ENCODE results near the gene RSPH9.
A peak's percentile ranks its signal among the peaks of the same experiment; 100 is the strongest.

RSPH9 gene

DNA sequence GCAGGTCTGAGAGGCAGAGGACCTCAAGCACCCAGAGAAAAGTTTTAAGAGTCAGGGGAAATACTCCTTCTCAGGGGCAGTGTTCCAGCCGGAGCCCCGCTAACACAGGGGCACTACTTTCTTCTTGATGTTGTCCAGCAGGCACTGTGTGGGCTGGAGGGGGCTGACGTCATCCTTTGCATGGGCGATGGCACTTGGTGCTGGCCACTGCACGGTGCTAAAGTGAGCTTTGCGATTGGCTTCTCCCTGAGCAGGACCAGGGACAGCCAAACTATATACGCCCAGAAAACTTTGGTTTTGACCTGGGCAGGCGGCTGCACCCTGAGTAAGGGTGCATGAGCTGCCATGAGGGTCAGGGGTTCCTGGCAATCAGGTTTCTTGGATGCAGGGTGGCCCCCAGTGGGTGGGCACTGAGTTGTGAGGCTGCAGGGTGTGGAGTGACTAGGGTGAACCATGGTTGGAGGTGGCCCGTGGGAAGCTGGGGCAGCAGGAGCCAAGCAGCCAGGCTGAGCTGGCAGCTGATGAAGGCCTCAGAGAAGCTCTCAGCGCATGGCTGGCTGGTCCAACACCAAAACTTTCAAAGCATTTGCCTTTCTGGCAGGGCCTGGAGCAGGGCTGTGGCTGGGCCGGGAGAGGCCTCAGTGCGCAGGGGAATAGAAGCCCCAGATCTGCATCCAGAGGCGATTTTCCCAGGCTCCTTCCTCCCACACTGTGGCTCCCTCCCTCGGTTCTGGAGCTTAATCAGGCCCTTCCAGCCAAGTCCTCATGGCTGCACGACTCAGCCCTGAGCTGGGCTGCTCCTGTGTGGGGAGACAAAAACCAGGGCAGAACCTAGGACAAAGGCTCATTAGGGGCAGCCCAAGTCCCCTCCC is 24.4 kb downstream of the RSPH9 start:
- ATAC-seq = no peak

DNA sequence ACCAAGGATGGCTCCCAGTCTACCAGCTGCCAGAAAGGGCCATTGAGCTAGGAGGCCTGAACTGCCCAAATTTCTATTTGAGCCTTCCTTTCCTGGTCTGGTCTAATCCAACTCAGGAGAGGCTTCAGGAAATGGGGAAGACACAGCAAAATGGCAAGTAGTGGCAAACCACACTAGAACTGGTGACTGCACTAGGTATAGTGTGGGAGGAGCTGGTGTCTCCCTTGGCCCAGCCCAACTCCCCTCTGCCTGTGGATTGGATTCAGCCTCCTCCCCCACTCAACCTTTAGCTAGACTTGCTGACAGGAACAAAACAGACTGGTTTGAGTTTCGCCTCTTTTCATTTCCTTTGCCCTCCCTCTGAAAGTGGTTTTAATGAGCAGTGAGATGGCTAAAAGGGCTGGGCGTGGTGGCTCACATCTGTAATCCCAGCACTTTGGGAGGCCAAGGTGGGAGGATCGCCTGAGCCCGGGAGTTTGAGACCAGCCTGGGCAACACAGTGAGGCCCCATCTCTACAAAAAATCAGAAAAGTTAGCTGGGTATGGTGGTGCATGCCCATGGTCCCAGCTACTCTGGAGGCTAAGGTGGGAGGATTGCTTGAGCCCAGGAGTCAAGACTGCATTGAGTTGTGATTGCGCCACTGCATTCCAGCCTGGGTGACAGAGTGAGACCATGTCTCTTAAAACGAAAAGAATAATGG is 25.2 kb downstream of the RSPH9 start:
- ATAC-seq = no peak

DNA sequence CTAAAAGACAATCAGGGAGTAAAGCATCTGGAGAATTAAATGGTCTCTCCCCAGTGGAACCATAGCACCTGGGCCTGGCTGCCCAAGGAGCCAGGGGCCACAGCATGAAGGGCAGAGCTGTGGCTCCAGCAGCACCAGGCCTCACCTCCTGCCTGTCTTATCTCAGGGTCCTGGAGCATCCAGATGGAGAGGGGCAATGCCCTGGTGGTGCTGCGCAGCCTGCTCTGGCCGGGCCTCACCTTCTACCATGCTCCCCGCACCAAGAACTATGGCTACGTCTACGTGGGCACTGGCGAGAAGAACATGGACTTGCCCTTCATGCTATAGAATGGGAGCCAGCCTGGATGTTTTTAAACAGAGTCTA is 25.8 kb downstream of the RSPH9 start:
- no peak for ATAC-seq

DNA sequence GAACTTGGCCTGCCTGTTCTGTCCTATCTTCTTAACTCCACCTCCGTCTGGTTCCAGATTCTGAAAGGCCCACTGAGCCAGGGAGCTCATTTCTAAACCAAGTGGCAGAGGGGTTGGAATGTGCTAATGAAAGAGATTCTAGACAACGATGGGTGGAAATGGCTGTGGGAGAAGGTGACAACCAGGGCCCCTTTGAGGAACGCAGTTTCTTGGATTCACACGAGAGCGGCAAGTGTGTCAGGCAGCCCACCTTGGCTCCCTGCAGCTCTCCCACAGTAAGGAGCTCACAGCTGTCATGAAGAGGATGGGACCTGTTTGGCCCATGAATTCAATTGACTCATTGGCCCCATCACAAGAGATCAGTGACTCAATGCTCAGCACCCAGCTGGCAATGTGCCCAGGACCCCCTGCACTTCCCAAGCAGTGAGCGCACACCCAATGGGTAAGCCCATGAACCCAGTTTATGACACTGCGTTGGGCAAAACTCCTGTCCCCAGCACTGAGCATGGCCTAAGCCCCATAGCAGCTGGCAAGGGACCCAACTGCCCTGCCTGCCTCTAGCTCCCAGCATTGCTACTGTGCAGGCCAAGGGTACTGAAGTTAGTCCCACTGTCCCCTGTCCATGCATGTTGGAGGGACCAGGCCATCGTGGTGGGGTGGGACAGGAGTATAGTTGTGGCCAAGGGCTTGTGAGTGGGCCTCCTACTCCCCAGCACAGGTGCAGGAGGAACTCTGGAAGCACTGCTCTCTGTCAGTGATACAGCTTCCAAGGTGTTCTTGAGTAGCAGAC is 26.4 kb downstream of the RSPH9 start:
- ATAC-seq = no peak

DNA sequence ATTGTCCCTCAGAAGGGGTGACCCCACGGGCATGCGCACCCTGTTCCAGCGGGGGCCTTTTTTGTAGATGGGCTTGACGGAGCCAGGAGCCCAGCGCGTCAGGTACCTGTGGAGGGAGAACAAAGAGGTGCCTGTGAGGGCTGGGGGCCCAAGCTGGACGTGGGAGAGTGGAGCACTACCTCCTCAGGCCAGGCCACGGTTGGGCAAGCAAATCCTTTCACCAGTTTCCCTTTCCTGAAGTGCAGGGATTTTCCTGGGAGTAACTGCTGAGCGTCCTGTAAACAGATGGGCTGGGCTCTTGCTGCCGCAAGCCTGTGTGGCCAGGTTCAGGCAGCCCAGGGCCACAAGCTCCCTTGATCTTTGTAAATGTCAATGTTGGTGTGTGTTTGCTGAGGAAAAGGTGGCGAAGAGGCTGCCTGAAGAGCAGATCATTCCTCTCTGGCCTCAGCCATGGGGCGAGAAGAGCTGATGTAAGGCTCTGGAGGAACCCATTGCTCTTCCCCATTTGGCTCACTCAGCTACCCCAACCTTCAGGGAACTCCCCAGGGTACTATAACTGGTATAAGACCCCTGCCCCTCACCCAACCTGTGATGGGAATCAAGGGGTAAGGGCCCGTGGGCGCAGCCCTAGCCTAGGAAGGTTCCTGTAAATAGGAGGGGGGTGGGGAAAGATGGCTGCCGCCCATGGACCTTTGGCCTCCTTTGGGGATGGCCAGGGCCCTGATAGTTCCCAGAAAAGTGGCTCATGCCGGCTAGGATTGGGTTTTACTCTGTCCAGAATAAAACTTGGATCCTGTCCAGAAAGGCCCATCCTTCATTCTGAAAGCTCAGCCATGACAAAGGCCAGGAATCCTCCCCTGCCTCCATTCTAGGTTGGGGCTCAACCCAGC is 27.2 kb downstream of the RSPH9 start:
- no peak for ATAC-seq

DNA sequence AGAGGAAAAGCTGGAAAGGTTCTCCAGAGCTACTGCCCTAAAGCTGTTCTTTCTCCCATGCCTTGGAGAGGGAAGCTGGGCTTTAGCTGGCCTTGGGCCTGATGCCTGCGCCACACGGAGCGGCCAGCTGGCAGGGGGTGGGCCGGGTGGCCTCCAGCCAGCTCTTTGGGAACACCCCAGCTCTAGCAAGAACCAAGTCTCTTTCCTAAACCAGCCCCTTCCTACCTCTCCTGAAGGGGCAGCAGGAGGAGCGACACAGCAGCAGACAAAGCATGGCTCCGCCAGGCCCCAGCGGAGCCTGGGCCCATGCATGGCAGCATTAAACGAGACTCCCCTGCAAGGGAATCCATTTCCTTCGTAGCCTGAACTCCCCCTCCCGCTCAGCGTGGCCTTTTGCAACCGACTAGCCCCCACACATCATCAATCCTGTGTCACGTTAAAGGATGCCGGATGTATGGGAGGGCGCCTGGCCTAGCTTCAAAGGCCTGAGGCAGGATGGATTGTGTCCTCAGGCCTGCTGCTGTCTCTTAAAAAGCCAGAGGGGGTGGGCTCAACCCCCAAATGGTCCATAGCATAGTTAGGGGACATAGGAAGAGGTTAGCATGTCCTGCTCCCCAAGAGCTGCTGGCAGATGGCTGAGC is 28.7 kb downstream of the RSPH9 start:
- ATAC-seq = no peak

DNA sequence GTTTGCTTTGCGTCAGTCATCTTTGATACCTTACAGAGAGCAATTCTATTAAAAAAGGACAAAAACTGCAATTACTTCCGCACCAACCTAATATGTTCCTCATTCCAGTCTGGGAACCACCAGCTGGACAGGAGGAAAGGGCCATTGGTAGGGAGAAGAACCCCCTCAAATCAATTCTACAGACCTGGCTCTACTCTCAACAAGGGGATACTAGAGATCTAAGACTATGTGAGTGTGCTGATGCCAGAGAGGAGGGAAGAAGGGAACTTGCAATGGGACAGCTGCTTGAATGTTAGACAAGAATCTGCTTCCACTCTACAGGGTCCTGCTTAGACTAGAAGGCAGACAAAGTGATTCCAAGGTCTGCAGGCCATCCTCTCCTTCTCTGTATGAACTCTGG is 29.5 kb downstream of the RSPH9 start:
- ATAC-seq = no peak

DNA sequence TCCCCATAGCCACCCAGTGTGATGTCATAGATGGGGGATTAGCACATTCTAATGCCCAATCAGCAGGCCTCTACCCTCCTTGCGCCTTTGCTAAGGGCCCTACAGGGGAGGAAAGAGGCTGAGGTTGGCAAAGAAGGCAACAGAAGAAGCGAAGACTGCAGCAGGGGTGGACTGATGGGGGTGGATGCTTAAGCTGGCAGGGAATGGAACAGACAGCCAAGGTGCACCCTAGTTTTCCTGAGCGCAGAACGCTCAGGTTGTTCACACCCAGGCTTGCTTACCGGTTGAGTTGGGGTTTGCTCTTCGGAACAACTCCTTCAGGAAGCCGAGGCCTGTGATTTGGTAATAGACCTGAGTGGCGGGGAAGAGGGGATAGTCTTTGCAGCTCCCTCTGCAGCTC is 30.1 kb downstream of the RSPH9 start:
- no peak for ATAC-seq

DNA sequence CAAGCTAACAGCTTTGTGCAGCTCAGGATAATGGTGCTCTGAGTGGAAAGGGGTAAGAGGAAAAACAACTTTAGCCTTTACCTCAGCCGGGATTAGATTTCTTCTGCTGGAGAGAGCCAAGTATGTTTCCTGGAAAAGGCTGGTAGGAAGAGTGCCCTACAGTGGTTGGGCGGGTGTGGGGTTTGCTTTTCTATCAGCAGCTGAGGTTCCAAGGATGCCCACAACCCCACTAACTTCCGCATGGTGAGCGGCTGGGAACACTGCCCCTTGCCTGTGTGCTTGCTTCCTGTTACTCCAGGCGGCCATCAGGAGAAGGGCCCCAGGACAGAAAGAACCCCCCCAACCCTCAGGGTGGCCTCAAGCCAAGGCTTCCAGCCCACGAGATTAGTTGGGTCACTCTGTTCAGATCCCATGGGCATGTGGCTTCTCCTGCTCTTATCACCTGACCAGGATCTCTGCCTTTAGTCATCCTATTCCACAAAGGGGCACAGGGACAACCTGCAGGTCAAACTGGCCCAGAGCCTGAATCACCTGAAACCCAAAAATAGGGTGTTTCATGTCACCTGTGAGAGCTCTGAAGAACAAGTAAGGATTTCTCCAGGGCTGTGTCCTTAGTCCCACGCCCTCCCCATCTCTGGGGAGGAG is 32.2 kb downstream of the RSPH9 start:
- no peak for ATAC-seq

DNA sequence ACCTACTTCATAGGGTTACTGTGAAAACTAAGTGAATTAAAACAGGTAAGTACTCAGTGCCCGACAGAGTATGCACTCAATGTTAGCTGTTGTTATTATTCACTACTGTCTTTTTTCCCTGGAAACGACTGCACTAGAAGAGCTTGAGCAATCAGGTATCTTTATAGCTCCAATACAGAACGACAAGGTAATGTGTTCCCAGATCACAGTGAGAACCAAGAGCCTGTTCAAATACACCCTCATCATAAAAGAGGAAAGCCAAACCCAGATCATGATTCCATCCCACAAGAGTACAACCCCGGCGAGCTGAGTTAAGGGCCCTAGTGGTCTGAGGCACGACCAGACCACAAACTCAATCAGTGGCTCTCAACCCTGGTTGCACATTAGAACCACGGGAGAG is 32.9 kb downstream of the RSPH9 start:
- no peak for ATAC-seq

DNA sequence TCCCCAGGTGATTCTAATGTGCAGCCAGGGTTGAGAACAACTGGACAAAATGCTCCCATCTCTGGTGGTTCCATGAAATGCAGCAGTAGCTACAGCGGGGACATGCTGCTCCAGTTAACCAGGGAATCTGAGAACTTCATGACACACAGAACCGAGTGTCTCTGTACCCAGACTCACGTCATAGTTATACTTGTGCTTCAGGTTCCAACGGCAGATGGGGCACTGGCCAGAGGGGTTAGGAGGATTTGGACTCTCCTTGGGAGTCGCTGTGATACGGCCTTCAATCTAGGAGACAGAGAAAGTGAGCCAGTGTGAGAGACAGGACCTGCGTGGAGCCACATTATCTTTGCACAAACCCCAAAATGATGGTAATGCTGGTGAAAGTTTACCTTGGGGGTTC is 33.5 kb downstream of the RSPH9 start:
- ATAC-seq = no peak

DNA sequence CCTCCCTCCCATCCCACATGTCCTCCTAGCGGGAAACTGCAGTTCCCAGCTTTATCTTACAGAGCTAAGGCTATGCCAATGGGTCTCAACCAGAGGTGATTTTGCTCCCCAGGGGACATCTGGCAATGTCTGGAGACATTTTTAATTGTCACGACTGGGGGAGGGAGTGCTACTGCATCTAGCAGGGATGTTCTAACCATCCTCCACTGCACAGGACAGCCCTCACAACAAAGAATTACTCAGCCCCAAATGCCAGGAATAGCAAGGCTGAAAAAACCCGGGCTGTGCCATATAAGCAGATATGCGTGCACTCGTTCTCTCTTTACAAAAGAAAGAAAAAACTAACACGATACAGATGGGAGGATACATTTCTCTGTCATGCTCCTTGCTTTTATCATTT is 34.2 kb downstream of the RSPH9 start:
- no peak for ATAC-seq

DNA sequence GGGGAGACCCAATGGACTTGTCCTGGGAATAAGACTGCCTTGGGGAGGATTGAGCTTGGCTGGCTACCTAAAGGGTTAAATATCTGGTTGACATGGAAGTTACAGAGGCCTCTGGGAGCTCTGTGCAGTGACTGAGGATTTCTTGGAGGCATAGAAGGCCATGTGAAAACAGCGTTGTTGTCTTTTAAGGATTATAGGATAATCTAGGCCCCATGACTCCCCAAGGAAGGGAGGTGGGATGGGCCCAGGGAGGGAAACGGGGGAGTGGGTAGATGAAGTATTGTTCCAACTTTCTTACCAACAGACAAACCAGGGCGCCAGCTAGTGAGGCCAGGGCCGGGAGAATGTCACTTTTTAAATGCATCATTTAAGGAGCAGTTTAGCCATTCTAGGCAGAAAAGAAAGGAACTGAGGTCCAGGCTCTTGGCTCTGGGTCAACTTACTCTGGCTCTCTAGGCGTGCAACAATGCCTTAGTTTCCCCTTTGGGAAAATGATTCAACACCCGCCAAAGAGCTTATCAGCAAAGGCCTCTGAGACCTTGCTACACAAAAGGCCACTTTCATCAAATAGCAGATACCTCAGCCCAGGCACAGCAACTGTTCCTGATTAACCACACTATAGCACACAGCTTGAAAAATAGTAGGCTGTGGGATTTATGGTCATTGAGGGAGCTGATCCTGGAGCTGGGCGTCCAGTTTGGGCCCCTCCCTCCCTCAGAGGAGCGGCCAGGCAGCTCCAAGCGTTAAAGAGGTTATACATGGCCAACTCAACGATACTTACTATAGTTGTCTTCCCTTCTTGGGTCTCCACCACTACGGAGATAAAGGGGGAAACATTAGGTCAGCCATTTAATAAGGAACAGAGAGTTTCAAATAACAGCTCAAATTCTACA is 35.7 kb downstream of the RSPH9 start:
- ATAC-seq = no peak

DNA sequence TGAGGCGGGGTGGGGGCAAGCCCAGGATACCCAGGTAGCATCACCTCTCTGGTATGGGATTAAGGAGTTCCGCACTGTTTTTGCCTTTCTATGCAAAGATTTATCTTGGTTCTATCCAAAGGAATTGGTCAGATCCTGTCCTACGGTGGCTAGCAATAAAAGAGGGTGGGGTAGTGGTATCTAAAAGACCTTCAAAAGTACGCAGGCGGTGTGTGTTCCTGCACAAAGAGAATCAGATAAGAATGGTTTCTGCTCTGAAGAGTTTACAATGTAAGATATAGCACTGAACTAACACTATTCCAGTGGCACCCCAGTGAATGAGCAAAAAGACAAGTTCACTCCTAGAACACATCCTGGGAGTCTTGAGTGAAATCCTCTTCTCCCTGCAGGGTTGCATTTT is 36.5 kb downstream of the RSPH9 start:
- ATAC-seq = no peak

DNA sequence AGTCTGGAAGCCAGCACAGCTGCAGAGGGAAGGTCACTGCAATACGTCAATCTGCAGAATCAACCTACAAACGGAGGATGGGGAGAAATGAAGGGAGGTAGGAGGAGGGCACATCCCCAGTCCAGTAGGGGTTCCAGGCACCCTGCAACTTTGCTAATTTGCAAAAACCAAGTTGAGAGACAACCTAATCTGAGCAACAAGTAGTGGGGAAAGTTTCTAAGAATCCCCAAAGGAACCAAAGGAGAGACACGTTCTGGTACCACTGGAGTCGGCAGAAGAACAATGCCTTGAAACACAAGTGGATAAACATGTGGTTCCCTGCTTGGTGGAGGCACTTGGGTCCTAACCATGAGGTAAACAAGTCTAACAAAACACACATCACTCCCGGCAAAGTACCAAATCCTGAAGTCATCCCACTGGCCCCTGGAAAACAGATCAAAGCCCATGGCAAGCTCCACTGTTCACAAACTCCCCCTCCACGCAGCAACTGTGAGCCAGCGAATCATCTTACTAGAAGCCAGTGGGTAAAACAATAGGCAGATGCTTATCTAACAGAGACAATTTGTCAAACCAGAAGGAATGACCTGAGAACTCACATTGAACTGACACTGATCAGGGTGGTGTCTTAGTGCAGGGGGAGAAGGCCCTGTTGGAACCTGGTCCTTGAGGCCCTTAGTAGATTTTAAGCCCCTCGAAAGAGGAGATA is 38.0 kb downstream of the RSPH9 start:
- no peak for ATAC-seq

DNA sequence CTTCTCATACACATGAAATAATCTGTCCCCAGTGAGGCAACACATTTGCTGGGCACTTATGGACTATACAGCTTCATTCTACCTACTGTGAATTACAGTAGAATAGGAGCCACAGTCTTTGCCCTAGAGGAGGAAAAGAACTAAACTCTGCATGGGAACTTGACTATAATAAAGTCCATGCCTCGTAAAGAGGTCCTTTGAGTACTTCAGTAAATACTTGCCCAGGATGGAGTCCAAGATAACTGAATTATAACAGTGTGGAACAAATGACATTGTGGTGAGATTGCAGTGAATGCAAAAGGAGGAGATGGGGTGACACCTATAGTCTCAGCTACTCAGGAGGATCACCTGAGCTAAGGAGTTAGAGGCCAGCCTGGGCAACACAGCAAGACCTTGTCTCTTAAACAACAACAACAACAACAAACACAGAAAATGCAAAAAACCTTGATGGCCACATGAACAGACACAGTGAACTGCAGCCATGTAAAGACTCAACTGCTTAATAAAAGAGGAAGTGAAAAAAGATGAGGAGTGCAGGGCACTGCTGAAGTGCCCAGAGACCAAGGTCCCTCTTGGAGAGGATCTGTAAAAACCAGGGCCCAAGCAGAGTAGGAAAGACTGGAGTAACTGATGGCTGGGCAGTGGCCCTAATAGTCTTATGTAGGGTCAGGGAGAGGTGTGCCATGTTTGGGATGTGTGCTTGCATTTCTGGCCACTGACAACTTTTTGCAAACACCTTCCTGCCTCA is 39.0 kb downstream of the RSPH9 start:
- no peak for ATAC-seq

DNA sequence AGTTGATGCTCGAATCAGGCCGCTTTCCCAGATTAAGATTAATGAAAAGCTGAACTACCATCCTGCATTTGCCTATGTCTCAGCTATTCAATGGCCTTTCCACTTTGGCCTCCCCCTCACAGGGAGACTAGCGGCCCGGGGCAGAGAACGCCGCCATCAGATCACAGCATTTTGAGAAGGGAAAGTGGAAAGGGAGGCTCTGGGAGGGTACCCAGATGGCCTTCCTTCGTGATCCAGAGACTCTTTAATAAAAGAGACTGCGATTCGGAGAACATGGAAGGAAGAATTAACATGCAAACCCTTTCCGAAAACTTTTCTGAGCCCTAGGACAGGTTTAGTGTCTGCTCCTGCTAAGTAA is 42.2 kb downstream of the RSPH9 start:
- ATAC-seq = no peak

DNA sequence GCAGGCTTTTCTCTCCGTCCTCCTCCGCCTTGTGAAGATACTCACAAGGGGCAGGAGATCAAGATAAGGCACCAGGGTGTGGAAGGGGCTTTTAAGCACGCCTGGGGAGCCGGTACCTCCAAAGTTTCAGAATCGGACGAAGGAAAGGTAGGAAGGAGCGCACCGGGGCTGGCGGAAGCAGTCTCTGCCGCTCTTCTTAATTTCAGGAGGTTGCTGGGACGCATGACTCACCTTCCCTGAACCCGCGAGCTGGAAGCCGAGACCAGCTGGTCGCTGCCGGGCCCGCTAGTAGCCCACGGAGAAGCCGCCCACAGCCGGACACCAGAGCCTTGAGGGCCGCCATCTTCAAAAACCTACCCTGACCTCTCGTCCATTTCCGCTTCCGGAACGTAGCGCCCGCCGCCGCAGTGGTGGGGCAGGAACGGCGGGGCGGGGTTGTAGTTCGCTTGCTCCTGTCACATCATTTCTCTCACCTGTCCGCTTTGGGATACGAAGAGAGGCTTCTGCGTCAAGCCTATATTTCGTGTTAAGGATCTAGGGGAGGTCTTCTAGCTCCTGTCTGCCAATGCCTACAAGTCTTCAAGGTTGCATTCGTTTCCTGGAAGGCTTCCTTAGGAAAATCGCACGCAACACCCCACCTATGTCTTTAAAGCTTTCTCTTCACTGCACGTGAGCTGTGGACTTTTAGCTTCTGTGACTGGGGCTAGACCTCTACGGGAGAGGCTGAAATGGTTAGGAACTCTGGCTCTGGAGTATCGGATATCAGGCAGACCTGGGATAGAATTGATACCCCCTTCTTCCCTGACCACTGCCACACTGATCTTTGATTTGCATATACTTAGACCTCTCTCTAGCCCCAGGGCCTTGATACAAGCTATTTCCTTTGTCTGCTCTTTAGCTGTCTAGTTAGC is 42.9 kb downstream of the RSPH9 start, which contains the start of gene MRPS18A:
MRPS18A (minus strand) TSS at position 355 of the 911 bp plus-strand sequence; CDS start at position 343, 12 bp downstream.
- ATAC-seq = peak; percentile 95 to 97

All from activated CD4-positive, CD25-positive, alpha-beta regulatory T cell treated with anti-CD3 and anti-CD28 coated beads, Interleukin-2, amount 50 U/mL, for 24 hours (primary cell).